Endodermal cell (in vitro differentiated cells): ENCODE data around the gene MRNIP. TPM values are rescaled to one million over a fixed set of nuclear protein-coding genes. Genes with fewer than 3 reads are reported as not detected.

Source experiments
- DNase-seq: peaks from one replicate; pipeline ENCODE4 v3.0.0-alpha.2; 2017
- H3K27ac ChIP-seq: 2 replicates; pipeline ENCODE4 v1.5.1; 2013; ENCODE audit warnings: mild to moderate bottlenecking, low read depth, low read length, moderate library complexity
- H3K27me3 ChIP-seq: 2 replicates; pipeline ENCODE4 v1.6.1; 2013; ENCODE audit warnings: mild to moderate bottlenecking, low read length, moderate library complexity; ENCODE audit not compliant: insufficient read depth, control insufficient read depth, poor library complexity, severe bottlenecking
- H3K36me3 ChIP-seq: 2 replicates; pipeline ENCODE4 v1.7.0; 2013; ENCODE audit warnings: mild to moderate bottlenecking, low read length, moderate library complexity; ENCODE audit not compliant: control insufficient read depth, insufficient read depth
- H3K4me1 ChIP-seq: one replicate; pipeline ENCODE4 v1.7.0; 2013; ENCODE audit warnings: low read length; ENCODE audit not compliant: control insufficient read depth, insufficient read depth
- H3K4me3 ChIP-seq: 2 replicates; pipeline ENCODE4 v1.5.1; 2013; ENCODE audit warnings: mild to moderate bottlenecking, low read length, moderate library complexity
- H3K9ac ChIP-seq: 2 replicates; pipeline ENCODE4 v1.6.1; 2013; ENCODE audit warnings: mild to moderate bottlenecking, low read length, moderate library complexity; ENCODE audit not compliant: poor library complexity, severe bottlenecking; ENCODE audit errors: extremely low read depth
- H3K9me3 ChIP-seq: 2 replicates; pipeline ENCODE4 v1.6.1; 2013; ENCODE audit warnings: mild to moderate bottlenecking, low read length, moderate library complexity; ENCODE audit not compliant: control insufficient read depth
- H3K27ac Mint-ChIP-seq: 2 replicates; pipeline ENCODE4 v1.8.0; 2020; ENCODE audit warnings: mixed read lengths
- H3K27me3 Mint-ChIP-seq: 2 replicates; pipeline ENCODE4 v1.8.0; 2021; ENCODE audit warnings: mild to moderate bottlenecking, mixed read lengths; ENCODE audit not compliant: insufficient read depth
- H3K36me3 Mint-ChIP-seq: 2 replicates; pipeline ENCODE4 v1.8.0; 2020; ENCODE audit warnings: low read depth, mixed read lengths
- H3K4me1 Mint-ChIP-seq: 2 replicates; pipeline ENCODE4 v1.8.0; 2020; ENCODE audit warnings: mixed read lengths
- H3K4me3 Mint-ChIP-seq: 2 replicates; pipeline ENCODE4 v1.8.0; 2020; ENCODE audit warnings: mild to moderate bottlenecking, moderate library complexity, mixed read lengths
- H3K9me3 Mint-ChIP-seq: 2 replicates; pipeline ENCODE4 v1.8.0; 2020; ENCODE audit warnings: mild to moderate bottlenecking, mixed read lengths
- CTCF ChIP-seq: fragments of 200-600 bp; sonication (generic); conservative IDR thresholded peaks from 2 replicates; pipeline ENCODE4 v1.5.0; 2021; ENCODE audit warnings: antibody characterized with exemption, mild to moderate bottlenecking
- WGBS, 2 experiments: methylation state at CpG; one replicate each; pipeline versions ENCODE4 v1.1.5 to v1.1.7; 2013; ENCODE audit warnings: missing lambda C conversion rate in 2 of 2, mixed read lengths in 1 of 2; ENCODE audit not compliant: insufficient coverage in 1 of 2, insufficient read length in 1 of 2; 5-methylcytosine and 5-hydroxymethylcytosine counted together
- total RNA-seq, 2 donors: library from RNA; stranded (reverse); fragmentation: NEBNext Ultra II Directional in 1 of 2; extraction: Animal tissue kit (Norgen Biotek cat#: 25700) in 1 of 2; gene quantifications; 2 replicates in 1 of 2; 3 replicates in 1 of 2; pipeline ENCODE4 v1.2.1, GENCODE V29; 2021

The MRNIP gene
- total RNA-seq, 2 donors from 2014 or later: 45.8 to 55.3 TPM

GRCh38 chr5:179822059-179822432, 36.6 kb downstream of the MRNIP start:
- WGBS, 2 experiments: 85 to 93% methylated on average over 3 of the region's 3 CpGs
- H3K9ac ChIP-seq: peak overlapping the region; percentile 93

GRCh38 chr5:179821298-179822058, 37.1 kb downstream of the MRNIP start:
- Mint-ChIP-seq H3K4me3 (peak overlapping the region; percentile 90), H3K27ac (peak overlapping the region; percentile 97), H3K27me3 (no peaks in the 10 kb centered on the region), H3K9me3 (no peaks in the 10 kb centered on the region), H3K36me3 (peaks cover 38% of the 10 kb centered on the region), H3K4me1 (peaks cover 29% of the 10 kb centered on the region)
- Histone ChIP-seq H3K4me1 (peaks cover 22% of the 10 kb centered on the region), H3K9ac (peak overlapping the region; percentile 93), H3K27me3 (no peaks in the 10 kb centered on the region), H3K36me3 (peaks cover 30% of the 10 kb centered on the region), H3K9me3 (no peaks in the 10 kb centered on the region), H3K4me3 (peak overlapping the region; percentile 88), H3K27ac (peak overlapping the region; percentile 73)
- DNase-seq: peak; percentile 94
- peak; percentile 39 for TF ChIP-seq CTCF
- WGBS, 2 experiments: 0% methylated on average over 24 to 53 of the region's 54 CpGs

More at GRCh38 chr5:179822059-179822432, 36.6 kb downstream of the MRNIP start:
- H3K9me3 ChIP-seq: no peaks in the 10 kb centered on the region
- H3K9me3 Mint-ChIP-seq: no peaks in the 10 kb centered on the region
- DNase-seq: no peak
- H3K4me1 Mint-ChIP-seq: peaks cover 29% of the 10 kb centered on the region
- H3K4me3 ChIP-seq: peak overlapping the region; percentile 88
- no peak for TF ChIP-seq CTCF
- H3K36me3 Mint-ChIP-seq: peaks cover 43% of the 10 kb centered on the region
- peaks cover 36% of the 10 kb centered on the region for H3K36me3 ChIP-seq
- peaks cover 22% of the 10 kb centered on the region for H3K4me1 ChIP-seq
- H3K27ac ChIP-seq: no peak overlapping the region
- H3K27me3 Mint-ChIP-seq: no peaks in the 10 kb centered on the region
- no peaks in the 10 kb centered on the region for H3K27me3 ChIP-seq
- peak overlapping the region; percentile 90 for H3K4me3 Mint-ChIP-seq
- no peak overlapping the region for H3K27ac Mint-ChIP-seq

- Mint-ChIP-seq H3K9me3 (no peaks in the 10 kb centered on the region), H3K27ac (peak within 1 kb of the TSS; percentile 97), H3K36me3 (peaks cover 32% of the 10 kb centered on the region), H3K27me3 (peaks cover 2% of the 10 kb centered on the region), H3K4me3 (peak within 1 kb of the TSS; percentile 90), H3K4me1 (peaks cover 29% of the 10 kb centered on the region)
- H3K9me3 ChIP-seq: no peaks in the 10 kb centered on the region
- TF ChIP-seq CTCF: peak; percentile 47
- peaks cover 22% of the 10 kb centered on the region for H3K4me1 ChIP-seq
- H3K9ac ChIP-seq: peak within 1 kb of the TSS; percentile 93
- H3K27me3 ChIP-seq: no peaks in the 10 kb centered on the region
- peak; percentile 90 for DNase-seq
- H3K27ac ChIP-seq: peak within 1 kb of the TSS; percentile 73
- H3K36me3 ChIP-seq: peaks cover 23% of the 10 kb centered on the region
- 0 to 3% methylated on average over 46 to 81 of the region's 81 CpGs for WGBS, 2 experiments
- H3K4me3 ChIP-seq: peak within 1 kb of the TSS; percentile 88
These were observed 37.9 kb downstream of the MRNIP start, which contains the start of gene SQSTM1 for GRCh38 chr5:179820483-179821297. SQSTM1 (plus strand) TSS chr5:179820905; CDS start chr5:179820937, 32 bp downstream.
